ENCODE results near the gene PBOV1.

DNA sequence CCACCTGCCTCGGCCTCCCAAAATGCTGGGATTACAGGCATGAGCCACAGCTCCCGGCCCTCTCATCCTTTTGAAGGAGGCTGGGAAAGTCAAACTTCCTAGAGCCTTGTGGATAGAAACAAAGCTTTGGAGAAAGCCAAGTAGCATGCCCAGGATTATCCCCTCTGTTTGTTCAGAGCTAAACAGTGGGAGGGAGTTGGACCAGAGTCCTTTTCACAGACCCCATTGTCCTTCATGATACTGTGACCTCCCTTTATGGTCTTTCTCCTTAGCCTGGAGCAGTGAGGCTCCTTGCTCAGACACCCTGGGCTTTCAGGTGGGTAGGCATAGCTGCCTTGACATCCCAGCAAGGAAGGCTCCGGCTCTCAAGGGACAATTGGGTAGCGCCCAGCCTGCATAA lies 31.1 kb downstream of the PBOV1 start:
- TF ChIP-seq WT1 (tag by site-specific recombination; IDR thresholded peaks at IDR 0.05) (no peak), MZF1 (tag by site-specific recombination; IDR thresholded peaks at IDR 0.05; ENCODE audit: borderline replicate concordance) (no peak), ZNF341 (tag by site-specific recombination; IDR thresholded peaks at IDR 0.05; ENCODE audit: low read depth) (no peak), ZNF266 (tag by site-specific recombination; IDR thresholded peaks at IDR 0.05; ENCODE audit: low read depth) (no peak), HOXD13 (CRISPR knock-in tag; IDR thresholded peaks at IDR 0.05; ENCODE audit: borderline replicate concordance) (no peak), ZNF24 (tag by site-specific recombination; IDR thresholded peaks at IDR 0.05) (no peak), ZNF776 (tag by site-specific recombination; IDR thresholded peaks at IDR 0.05; ENCODE audit: borderline replicate concordance) (no peak), YY1 (tag by site-specific recombination; IDR thresholded peaks at IDR 0.05) (no peak), ZNF561 (tag by site-specific recombination; IDR thresholded peaks at IDR 0.05; ENCODE audit: borderline replicate concordance) (no peak)
- TF ChIP-seq, protein P1, sequence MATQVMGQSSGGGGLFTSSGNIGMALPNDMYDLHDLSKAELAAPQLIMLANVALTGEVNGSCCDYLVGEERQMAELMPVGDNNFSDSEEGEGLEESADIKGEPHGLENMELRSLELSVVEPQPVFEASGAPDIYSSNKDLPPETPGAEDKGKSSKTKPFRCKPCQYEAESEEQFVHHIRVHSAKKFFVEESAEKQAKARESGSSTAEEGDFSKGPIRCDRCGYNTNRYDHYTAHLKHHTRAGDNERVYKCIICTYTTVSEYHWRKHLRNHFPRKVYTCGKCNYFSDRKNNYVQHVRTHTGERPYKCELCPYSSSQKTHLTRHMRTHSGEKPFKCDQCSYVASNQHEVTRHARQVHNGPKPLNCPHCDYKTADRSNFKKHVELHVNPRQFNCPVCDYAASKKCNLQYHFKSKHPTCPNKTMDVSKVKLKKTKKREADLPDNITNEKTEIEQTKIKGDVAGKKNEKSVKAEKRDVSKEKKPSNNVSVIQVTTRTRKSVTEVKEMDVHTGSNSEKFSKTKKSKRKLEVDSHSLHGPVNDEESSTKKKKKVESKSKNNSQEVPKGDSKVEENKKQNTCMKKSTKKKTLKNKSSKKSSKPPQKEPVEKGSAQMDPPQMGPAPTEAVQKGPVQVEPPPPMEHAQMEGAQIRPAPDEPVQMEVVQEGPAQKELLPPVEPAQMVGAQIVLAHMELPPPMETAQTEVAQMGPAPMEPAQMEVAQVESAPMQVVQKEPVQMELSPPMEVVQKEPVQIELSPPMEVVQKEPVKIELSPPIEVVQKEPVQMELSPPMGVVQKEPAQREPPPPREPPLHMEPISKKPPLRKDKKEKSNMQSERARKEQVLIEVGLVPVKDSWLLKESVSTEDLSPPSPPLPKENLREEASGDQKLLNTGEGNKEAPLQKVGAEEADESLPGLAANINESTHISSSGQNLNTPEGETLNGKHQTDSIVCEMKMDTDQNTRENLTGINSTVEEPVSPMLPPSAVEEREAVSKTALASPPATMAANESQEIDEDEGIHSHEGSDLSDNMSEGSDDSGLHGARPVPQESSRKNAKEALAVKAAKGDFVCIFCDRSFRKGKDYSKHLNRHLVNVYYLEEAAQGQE (tag by site-specific recombination; IDR thresholded peaks at IDR 0.05), result no peak
- TF ChIP-seq, protein P2, sequence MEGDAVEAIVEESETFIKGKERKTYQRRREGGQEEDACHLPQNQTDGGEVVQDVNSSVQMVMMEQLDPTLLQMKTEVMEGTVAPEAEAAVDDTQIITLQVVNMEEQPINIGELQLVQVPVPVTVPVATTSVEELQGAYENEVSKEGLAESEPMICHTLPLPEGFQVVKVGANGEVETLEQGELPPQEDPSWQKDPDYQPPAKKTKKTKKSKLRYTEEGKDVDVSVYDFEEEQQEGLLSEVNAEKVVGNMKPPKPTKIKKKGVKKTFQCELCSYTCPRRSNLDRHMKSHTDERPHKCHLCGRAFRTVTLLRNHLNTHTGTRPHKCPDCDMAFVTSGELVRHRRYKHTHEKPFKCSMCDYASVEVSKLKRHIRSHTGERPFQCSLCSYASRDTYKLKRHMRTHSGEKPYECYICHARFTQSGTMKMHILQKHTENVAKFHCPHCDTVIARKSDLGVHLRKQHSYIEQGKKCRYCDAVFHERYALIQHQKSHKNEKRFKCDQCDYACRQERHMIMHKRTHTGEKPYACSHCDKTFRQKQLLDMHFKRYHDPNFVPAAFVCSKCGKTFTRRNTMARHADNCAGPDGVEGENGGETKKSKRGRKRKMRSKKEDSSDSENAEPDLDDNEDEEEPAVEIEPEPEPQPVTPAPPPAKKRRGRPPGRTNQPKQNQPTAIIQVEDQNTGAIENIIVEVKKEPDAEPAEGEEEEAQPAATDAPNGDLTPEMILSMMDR (tag by site-specific recombination; IDR thresholded peaks at IDR 0.05), result no peak
- TF ChIP-seq, protein P3, sequence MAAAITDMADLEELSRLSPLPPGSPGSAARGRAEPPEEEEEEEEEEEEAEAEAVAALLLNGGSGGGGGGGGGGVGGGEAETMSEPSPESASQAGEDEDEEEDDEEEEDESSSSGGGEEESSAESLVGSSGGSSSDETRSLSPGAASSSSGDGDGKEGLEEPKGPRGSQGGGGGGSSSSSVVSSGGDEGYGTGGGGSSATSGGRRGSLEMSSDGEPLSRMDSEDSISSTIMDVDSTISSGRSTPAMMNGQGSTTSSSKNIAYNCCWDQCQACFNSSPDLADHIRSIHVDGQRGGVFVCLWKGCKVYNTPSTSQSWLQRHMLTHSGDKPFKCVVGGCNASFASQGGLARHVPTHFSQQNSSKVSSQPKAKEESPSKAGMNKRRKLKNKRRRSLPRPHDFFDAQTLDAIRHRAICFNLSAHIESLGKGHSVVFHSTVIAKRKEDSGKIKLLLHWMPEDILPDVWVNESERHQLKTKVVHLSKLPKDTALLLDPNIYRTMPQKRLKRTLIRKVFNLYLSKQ (tag by site-specific recombination; IDR thresholded peaks at IDR 0.05; ENCODE audit: borderline replicate concordance), result no peak
